HL-60 (cell line): ENCODE measurements around the gene SP1.

ENCODE experiments used
- CTCF ChIP-seq: IDR thresholded peaks from one replicate; pipeline ENCODE4 v1.5.1; 2011; ENCODE audit warnings: low read length, control low read depth, inconsistent platforms; ENCODE audit not compliant: insufficient read depth
- POLR2AphosphoS5 ChIP-seq: IDR thresholded peaks from 2 replicates; pipeline ENCODE4 v1.6.1; 2012; ENCODE audit warnings: low read depth

GRCh38 chr12:53347905-53348304 is 32.1 kb upstream of the SP1 start:
- no peak for TF ChIP-seq POLR2AphosphoS5
- TF ChIP-seq CTCF = no peak
